ENCODE data around the gene EML6. TPM values are rescaled to one million over a fixed set of nuclear protein-coding genes. Genes with fewer than 3 reads are reported as not detected.

Gene EML6
- total RNA-seq, 1 donor from 2014 or later: 2.4 TPM

DNA sequence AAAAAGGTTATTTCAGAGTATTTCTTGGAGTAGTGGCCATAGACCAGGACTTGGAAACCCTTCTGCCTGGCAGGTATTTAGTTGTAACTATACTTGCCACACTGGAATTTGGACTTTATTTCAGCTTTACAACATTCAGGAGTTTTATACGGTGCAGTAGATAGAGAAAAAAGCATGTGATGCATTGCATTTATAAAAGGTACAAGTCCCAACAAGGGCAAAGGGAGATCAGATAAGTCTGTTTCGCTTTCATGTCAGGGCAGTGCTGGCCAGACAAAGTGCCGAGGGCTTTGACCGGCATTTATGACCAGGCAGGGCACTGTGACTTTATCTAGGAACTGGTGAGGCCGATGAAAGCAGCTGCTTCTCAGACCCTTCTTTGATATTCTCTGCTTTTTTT is 181.4 kb downstream of the EML6 start:
- no peak for DNase-seq (ENCODE audit: low spot score)

DNA sequence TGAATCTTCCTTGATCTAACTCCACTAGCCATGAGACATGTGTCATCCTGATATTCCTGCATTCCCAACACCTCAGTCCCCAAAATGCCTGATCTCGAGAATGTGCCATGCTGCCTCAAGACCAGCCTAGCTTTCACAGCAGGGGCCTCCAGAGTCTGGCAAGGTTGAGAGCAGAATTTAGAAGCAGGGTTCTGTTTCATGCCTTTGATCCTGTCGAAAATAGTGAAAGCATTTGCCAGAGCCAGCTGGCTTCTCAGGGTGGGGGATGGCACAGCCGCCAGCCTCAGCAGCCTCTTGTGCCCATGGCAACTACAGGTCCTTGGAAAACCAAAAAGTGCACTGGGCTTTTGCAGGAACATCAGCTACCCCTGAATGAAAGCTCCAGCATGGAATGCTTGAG is 183.3 kb downstream of the EML6 start:
- no peak for DNase-seq (ENCODE audit: low spot score)

DNA sequence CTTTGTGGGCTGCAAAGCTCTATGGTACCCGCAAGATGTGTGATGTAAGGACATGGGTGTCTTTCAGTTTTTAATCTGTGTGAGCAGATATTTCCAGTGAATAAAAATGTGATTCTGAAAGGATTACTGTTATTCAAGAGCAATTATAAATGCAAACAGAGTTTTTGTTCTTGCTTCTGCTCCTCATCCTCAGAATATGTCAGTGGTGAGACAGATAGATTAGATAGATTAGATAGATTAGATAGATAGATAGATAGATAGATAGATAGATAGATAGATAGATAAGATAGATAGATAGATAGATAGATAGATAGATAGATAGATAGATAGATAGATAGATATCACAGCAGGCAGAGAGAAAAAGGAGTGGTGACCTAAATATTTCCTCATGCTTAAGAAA is 184.2 kb downstream of the EML6 start:
- no peak for DNase-seq (ENCODE audit: low spot score)

DNA sequence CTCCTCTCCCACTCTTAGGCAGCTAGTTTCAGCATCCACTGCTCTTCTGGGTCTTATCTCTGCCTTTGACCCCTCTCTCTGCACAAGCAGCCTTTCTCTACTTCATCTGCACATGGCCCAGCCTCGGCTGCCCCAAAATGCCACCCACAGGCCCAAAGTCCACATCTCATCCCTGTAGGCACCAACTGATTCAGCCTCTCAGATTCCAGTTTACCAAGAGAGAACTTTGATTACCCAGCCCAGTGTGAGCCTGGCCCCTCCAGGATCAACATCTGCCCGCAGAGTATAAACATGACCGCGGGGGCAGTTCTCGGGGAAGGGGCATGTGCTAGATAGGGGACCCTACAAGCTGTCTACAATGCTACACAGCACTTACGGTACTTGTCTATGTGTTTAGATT is 185.1 kb downstream of the EML6 start:
- no peak for DNase-seq (ENCODE audit: low spot score)

GRCh38 chr2:54909001-54909400 is 185.5 kb downstream of the EML6 start:
- no peak for DNase-seq (ENCODE audit: low spot score)

DNA sequence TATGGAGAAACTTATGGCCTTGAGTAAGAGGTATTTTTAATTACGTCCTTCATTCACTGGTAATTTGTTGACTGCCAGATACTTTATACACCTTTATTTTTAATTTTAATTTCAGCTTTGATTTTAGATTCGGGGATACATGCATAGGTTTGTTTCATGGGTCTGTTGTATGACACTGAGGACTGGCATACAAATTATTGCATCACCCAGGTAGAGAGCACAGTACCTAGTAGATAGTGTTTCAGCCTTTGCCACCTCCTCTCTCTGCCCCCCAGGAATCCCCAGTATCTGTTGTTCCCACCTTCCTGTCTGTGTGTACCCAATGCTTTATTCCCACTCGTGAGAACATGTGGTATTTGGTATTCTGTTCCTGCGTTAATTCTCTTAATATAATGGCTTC is 188.8 kb downstream of the EML6 start:
- DNase-seq (ENCODE audit: low spot score): no peak

- DNase-seq (ENCODE audit: low spot score): no peak
Measured at GRCh38 chr2:54912893-54913292, 189.4 kb downstream of the EML6 start.

- no peak for DNase-seq (ENCODE audit: low spot score)
Measured at GRCh38 chr2:54914637-54915036, 191.2 kb downstream of the EML6 start.

GRCh38 chr2:54915101-54915500 is 191.6 kb downstream of the EML6 start:
- DNase-seq (ENCODE audit: low spot score): no peak

DNA sequence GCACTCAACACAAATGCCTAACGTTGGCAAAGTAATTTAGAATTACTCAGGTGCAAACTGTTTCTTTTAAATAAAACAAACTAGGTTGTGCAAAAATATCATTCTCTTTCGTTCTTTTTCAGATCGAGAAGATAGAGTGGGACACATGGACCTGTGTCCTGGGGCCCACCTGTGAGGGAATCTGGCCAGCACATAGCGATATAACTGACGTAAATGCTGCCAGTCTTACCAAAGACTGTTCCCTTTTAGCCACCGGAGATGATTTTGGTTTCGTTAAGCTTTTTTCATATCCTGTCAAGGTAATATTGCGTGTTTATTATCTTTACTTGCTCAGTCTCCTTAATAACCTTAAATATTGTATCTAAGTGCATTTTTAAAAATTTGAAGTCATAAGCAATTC is 193.2 kb downstream of the EML6 start:
- no peak for DNase-seq (ENCODE audit: low spot score)

DNA sequence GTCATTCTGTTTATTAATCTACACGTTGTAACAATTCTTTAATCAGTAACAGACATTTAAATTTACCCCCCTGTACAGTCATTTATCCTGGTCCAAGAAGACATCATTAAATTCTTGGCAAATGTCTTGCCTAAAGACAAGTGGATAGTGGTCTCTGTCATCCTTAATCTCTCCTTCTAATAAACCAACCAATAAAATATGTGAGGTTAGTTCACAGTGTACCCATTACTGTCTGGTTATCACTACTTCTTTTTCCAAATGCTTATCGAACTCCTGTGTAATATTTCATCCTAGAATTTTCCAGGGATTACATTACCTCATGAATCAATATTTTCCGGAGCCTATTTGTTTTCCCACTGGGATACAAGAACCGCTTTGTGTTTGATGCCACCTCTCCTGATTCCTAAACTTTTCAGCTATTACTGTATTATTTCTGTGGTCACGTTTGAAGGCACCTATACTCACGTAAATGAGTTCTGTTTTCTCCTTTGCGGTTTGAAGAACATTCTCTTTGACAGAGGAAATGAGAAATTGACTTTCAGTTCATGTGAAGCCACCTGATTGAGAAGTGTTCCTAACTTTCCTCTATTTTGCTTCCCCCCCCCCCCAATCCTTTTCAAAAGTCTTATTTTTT is 195.3 kb downstream of the EML6 start:
- DNase-seq (ENCODE audit: low spot score): no peak

- DNase-seq (ENCODE audit: low spot score): no peak
Measured at GRCh38 chr2:54920660-54921059, 197.2 kb downstream of the EML6 start.

GRCh38 chr2:54924121-54924520 is 200.7 kb downstream of the EML6 start:
- no peak for DNase-seq (ENCODE audit: low spot score)

GRCh38 chr2:54925022-54925421 is 201.6 kb downstream of the EML6 start:
- DNase-seq (ENCODE audit: low spot score): no peak

GRCh38 chr2:54927085-54927750 is 203.8 kb downstream of the EML6 start:
- no peak for DNase-seq (ENCODE audit: low spot score)

DNA sequence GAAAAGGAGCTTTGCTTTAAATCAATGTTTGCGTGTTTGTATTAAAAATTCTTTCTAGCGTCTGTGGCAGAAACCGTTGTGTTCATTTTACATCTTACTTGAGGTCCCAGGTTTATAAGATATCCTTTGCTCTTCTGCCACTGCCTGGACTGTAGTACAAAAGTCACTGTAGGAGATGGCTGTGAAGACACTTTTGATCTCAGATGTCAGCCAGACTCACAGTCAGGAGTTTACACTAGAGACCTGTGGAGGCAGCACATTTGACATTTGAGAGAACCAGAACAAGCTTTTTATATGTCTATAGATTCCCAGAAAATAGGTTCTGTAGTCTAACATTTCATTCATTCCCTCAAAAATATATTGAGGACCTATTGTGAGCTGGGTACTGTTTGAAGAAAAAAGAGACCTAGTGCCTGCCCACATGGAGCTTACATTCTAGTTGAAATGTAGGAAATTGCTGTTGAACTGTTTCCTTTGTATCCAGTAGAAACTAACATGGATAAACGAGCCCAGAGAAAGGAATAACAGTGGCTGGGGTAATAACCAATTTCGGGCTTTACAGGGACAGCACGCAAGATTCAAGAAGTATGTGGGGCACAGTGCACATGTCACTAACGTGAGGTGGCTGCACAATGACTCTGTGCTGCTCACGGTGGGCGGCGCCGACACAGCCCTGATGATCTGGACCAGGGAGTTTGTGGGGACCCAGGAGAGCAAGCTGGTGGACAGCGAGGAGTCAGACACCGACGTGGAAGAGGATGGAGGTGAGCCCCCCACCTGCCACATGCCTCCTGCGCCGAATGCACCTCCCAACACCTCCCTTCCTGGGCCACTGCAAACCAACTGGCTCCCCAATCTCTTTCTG is 204.5 kb downstream of the EML6 start:
- no peak for DNase-seq (ENCODE audit: low spot score)

GRCh38 chr2:54928719-54929118 is 205.3 kb downstream of the EML6 start:
- no peak for DNase-seq (ENCODE audit: low spot score)

- no peak for DNase-seq (ENCODE audit: low spot score)
Measured at GRCh38 chr2:54931473-54931872, 208.0 kb downstream of the EML6 start.

DNA sequence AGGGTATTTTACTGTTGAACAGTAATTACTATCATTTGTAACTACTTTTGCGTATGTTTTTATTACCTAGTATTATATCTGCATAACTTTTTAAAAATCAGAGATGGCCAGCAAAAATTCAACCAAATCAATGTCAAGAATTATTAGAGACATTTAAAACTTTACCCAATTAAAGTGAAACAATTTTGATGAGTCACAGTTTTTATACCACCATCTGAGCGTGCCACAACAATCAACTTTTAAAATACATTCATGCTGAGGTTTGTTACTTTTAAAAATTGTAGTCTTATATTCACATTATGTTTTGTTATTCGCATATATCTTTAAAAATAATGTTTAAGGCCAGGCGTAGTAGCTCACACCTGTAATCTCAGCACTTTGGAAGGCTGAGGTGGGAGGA is 211.9 kb downstream of the EML6 start:
- no peak for DNase-seq (ENCODE audit: low spot score)

DNA sequence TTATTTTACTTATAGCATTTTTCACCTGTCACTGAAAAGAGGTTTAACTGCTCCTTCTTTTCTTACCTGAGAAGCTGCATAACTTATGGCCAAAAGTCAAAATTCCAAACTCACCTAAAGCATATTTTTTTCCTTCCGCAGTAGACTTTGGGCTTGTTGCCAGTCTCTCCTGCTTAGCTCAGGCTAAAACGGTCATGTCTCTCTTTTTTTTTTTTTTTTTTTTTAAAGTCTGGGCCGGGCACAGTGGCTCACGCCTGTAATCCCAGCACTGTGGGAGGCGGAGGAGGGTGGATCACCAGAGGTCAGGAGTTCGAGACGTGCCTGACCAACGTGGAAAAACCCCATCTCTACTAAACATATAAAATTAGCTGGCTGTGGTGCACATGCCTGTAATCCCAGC is 213.3 kb downstream of the EML6 start:
- no peak for DNase-seq (ENCODE audit: low spot score)

GRCh38 chr2:54939446-54940118 is 216.1 kb downstream of the EML6 start:
- no peak for DNase-seq (ENCODE audit: low spot score)

GRCh38 chr2:54940723-54941122 is 217.3 kb downstream of the EML6 start:
- no peak for DNase-seq (ENCODE audit: low spot score)

Measured in mesenteric fat pad (tissue), 1 donor.